ENCODE measurements around the gene DIS3L2. TPM values are rescaled to one million over a fixed set of nuclear protein-coding genes. Genes with fewer than 3 reads are reported as not detected.

Gene DIS3L2
- total RNA-seq, 4 donors from 2014 or later = 22.2 to 31.6 (median 27.8) TPM

- no peak for ATAC-seq (ENCODE audit: low FRiP score)
- TF ChIP-seq, protein P1, sequence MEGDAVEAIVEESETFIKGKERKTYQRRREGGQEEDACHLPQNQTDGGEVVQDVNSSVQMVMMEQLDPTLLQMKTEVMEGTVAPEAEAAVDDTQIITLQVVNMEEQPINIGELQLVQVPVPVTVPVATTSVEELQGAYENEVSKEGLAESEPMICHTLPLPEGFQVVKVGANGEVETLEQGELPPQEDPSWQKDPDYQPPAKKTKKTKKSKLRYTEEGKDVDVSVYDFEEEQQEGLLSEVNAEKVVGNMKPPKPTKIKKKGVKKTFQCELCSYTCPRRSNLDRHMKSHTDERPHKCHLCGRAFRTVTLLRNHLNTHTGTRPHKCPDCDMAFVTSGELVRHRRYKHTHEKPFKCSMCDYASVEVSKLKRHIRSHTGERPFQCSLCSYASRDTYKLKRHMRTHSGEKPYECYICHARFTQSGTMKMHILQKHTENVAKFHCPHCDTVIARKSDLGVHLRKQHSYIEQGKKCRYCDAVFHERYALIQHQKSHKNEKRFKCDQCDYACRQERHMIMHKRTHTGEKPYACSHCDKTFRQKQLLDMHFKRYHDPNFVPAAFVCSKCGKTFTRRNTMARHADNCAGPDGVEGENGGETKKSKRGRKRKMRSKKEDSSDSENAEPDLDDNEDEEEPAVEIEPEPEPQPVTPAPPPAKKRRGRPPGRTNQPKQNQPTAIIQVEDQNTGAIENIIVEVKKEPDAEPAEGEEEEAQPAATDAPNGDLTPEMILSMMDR (IDR thresholded peaks at IDR 0.05) = no peak
- no peak for DNase-seq (ENCODE audit: low spot score)
Observed at GRCh38 chr2:232219932-232220331, 258.4 kb downstream of the DIS3L2 start.

DNA sequence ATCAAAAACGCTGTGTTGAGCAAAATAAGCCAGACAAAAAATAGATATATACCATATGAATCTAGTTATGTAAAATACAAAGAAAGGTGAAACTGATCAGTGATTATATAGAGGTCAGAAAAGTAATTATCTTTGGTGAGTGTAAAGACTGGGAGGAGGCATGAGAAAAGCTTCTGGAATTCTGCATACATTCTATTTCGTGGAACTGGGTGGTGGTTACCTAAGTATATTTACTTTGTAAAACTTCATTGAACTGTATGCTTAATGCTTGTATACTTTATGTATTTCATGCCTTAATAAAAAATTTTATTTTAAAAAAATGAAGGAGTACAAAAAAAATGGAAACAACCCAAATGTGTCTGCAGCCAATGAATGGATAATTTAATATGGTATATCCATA lies 263.9 kb downstream of the DIS3L2 start:
- TF ChIP-seq, protein P1 (IDR thresholded peaks at IDR 0.05) = no peak
- no peak for ATAC-seq (ENCODE audit: low FRiP score)
- DNase-seq (ENCODE audit: low spot score) = no peak

DNA sequence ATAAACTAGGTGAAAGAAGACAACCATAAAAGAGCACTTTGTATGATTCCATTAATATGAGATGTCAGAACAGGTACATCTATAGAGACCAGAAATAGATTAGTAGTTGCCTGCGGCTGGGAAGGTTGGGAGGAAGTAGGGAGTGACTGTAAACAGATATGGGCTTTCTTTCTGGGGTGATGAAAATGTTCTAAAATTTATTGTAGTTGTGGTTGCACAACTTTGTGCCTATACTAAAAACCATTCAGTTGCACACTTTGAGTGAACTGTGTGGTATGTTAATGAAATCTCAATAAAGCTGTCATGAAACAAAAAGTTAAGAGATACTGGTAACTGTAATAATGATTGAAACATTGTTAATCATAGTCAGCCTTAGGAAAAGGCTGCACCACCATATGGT lies 264.4 kb downstream of the DIS3L2 start:
- ATAC-seq (ENCODE audit: low FRiP score) (no peak), DNase-seq (ENCODE audit: low spot score) (no peak)
- TF ChIP-seq, protein P1 (IDR thresholded peaks at IDR 0.05) = no peak

GRCh38 chr2:232228332-232228731 lies 266.8 kb downstream of the DIS3L2 start:
- no peak for ATAC-seq (ENCODE audit: low FRiP score)
- no peak for DNase-seq (ENCODE audit: low spot score)
- TF ChIP-seq, protein P1 (IDR thresholded peaks at IDR 0.05) = no peak

- TF ChIP-seq, protein P1 (IDR thresholded peaks at IDR 0.05) = no peak
- DNase-seq (ENCODE audit: low spot score) = no peak
- no peak for ATAC-seq (ENCODE audit: low FRiP score)
Observed at GRCh38 chr2:232228971-232229894, 267.7 kb downstream of the DIS3L2 start.

DNA sequence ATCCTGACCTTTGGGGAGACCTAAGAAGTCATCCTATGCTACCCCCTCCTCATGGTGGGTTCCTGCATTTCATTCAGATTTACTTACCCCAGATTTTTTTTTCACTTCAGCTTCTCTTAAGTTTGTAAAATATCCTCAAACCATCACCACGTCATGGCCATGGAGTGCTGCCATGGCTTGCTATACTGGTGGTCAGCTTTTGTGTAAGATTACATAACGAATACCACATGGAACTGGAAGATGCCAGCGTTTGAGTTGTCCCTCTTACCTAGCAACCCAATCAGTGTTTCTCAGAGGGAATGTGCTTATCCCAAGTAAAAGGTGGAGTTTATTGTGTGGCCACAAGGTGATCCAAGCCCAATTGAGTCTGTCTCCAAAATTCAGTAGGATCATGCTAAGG lies 268.4 kb downstream of the DIS3L2 start:
- DNase-seq (ENCODE audit: low spot score) = no peak
- TF ChIP-seq, protein P1 (IDR thresholded peaks at IDR 0.05) = no peak
- no peak for ATAC-seq (ENCODE audit: low FRiP score)

GRCh38 chr2:232230560-232230959 lies 269.0 kb downstream of the DIS3L2 start:
- no peak for DNase-seq (ENCODE audit: low spot score)
- TF ChIP-seq, protein P1 (IDR thresholded peaks at IDR 0.05) = no peak
- no peak for ATAC-seq (ENCODE audit: low FRiP score)

All from omental fat pad (tissue), 4 donors.